Left renal pelvis (tissue), 4 donors: ENCODE results near the gene MRRF. TPM values are rescaled to one million over a fixed set of nuclear protein-coding genes. Genes with fewer than 3 reads are reported as not detected.
A peak's percentile ranks its signal among the peaks of the same experiment; 100 is the strongest.

Experiments used
- DNase-seq, 4 donors: peaks; one replicate each; pipeline ENCODE4 v3.0.0-alpha.2; 2013; ENCODE audit warnings: low read depth in 4 of 4, low spot score in 3 of 4
- polyA plus RNA-seq, 4 donors: library from polyadenylated mRNA; unstranded; fragments of 120-200 nt; gene quantifications; one replicate each; pipeline ENCODE4 v1.2.1, GENCODE V29; 2013; ENCODE audit not compliant: insufficient read length in 4 of 4

MRRF gene
- polyA plus RNA-seq, 4 donors: 21.9 to 46.3 (median 44.9) TPM

- no peak for DNase-seq
Measured at GRCh38 chr9:122227575-122227900, 37.1 kb upstream of the MRRF start.

DNA sequence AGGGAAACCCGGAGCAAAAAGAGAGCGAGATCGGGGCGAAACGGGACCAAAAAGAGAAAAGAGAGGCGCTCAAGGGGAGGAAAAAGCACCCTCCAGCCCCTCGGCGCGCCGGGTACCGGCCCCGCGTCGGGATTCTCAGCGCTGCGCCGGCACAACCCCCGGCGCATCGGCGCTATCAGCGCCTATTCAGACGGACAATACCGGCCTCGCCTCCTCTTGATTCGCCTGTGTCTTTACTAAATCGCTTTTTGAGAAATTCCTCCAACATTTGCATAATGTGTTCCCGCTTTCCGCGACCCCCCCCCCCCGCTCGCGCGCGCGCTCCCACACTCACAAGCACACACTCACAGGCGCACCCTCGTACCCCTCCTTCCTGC lies 36.5 kb upstream of the MRRF start:
- DNase-seq: no peak

DNA sequence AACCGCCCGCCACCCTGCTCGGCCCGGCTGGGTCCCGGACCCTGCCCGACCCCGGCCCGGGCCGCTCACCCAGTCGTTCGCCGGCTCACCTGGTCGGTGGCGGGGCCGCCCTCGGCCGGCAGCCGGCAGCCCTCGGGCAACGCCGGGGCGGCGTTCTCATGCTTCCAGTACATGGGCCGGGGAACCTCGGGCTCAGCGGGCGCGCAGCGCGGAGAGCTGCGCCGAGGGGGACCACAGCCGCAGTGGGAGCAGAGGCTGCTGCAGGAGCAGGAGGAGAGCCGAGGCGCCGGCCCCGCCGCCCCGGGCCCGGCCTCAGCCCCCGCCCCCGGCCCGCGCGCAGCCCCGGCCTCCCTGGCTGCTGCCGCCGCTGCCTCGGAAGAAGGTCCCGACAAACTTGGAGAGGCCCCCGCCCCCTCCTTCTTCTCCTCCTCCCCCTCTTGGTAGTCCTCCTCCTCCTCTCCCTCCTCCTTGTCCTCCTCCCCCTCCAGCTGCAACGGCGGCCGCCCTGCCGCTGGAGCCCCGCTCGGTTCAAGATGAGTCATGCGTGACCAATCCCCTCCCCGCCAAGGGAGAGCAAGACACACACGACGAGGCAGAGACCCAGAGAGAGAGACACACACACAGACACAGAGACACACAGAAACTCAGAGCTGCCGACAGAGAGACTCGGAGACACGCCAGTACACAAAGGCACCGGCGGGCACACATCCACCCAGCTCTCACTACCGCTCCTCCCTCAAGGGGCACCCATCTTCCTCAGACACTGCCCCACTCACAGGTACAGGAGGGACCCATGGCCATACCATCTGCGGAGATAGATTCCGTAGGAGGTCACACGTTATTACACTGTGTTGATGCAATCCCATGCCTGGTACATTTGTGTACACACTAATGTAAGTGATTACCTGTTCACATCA lies 35.9 kb upstream of the MRRF start, which contains the start of gene LHX6:
TSS of gene LHX6 (minus strand) at position 390 of the 917 bp plus-strand sequence. CDS start at position 173, 217 bp downstream.
- no peak for DNase-seq

GRCh38 chr9:122229485-122229837 lies 35.2 kb upstream of the MRRF start:
- DNase-seq: no peak

GRCh38 chr9:122232796-122233306 lies 31.8 kb upstream of the MRRF start:
- DNase-seq: no peak

DNA sequence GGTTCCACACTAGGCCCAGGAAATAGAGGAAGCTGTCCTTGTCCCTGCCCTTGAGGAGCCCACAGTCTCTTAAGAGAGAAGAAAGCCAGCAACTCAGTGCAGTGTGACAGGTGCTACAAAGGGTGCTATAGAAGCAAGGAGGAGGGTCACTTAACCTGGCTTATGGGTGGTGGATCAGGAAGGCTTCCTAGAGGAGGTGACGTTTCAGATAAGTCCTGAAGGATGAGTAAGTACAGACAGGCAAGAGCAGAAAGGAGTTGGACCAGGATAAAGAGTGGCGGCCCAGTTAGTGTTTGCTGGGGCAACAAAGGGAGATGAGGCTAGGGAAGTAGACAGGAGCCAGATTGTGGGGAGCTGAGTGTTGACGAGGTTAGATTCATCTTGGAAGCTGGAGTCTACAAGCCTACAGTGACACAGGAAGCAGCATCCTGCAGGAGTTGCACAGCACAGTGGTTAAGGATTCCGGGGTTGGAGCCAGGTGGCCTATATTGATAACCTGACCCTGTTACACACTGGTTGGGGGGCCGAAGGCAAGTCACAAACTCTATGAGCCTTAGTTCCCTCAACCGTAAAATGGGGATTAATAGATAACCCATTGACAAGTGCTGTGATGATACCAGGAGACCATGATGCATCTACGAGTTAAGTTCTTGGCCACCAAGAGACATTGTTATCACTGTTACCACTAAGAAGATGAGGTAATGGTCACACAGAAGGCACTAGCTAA lies 30.5 kb upstream of the MRRF start:
- DNase-seq: no peak

DNA sequence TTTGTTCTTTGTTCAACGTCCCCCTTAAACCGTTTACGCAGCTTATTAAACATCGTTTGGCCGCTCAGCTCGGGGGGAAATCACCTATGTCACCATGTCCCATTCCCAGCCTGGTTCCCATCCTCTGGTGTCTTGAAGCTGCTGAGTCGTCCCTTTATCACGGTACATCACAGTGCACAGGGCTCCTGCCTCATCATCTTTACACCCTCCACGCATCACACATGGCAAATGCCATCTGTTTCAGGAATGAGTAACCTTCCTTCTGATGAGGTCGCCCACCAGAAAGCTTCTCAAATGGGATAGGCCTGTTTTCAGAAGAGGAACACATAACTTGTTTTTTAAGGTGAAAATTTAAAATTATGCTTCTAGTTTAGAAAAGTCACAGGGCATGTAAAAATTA lies 28.0 kb upstream of the MRRF start:
- no peak for DNase-seq

DNA sequence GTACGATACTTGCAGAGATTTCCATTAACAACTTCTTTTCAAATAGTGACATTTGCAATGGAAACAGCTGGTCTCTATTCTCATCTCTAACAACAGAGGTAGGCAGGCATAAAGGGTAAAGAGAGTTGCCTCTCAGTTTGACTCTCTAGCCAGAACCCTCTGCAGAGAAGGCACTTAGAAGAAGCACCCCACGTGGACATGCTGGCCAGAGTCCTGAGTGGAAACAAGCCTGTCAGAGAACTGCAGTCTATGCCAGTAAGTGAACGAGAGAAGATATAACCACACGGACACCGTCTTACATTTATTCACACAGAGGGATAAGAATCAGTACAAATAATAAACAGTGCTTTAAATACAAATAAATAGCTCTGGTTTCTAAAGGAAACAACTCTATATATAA lies 25.0 kb upstream of the MRRF start:
- no peak for DNase-seq

DNA sequence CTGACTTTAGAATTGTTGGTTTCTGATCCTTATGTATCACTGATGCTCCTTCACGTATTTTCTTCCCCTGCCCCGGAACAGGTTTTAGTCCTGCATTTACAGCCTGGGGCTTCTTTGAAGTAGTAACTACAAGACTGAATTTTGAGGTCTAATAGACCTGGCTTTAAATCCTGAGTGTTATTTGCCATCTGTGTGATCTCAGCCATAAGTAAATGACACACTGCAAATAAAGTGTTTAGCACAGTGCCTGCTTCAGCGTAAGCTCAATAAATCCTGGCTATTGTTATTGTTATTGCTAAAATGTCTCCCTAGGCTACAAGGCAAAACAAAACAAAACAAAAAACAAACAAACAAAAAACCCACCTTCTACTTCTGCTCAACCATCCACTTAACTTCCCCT lies 20.3 kb upstream of the MRRF start:
- DNase-seq: no peak

GRCh38 chr9:122246666-122247065 lies 18.0 kb upstream of the MRRF start:
- no peak for DNase-seq

DNA sequence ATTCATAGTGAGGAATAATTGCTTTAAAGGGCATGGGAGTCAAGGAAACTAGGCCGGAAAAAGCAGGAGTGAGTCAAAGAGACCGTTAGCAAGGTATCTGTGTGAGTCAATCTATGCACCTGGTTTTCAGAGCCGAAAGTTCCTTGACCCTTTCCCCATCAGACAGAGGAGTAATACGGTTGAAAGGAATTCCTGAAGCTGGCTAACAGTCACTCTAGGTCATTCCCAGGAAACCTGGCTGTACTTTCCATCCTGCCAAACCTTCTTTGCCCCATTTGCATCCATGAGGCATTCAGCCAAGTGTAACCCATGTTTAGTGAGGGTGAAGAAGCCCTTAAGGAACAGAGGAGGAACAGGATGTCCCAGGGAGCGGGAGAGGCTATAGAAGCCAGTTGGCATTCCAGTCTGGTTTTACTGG lies 16.2 kb upstream of the MRRF start:
- DNase-seq: no peak

DNA sequence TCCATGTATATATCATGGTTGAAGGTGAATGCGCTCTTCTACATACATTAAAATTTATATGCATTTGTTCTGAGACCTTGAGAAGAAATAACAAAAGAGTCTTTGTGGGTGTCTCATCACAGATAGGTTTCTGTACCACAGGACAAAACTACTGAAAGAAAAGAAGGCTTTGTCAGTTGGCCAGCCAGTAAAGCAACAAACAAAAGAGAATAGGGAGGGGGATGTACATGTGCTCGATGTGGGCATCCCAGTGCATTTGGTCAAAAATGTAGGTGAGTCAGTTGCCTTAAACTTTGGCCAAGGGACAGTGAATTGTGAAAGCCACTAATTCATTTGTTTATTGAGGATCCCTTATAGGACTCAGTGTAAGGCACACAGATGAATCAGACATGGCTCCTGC lies 13.3 kb upstream of the MRRF start:
- DNase-seq: no peak

GRCh38 chr9:122252796-122253195 lies 11.9 kb upstream of the MRRF start:
- no peak for DNase-seq

DNA sequence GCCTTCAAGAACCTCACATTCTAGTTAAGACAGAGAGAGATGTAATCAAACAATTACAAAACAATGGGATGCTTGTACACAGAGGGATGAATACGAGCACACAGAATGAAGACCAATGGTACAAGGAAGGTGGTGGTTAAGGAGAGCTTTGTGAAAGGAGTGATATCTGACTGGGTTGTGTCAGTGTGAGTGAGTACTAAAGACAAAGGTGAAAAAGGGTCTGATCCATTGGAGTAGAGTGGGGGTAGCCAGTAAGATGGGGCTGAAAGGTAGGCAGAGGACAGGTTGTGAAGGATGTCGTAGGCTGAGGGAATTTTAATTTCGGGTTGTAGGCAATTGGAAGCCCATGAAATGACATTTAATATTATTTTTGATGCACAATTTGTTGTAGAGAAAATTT lies 9.9 kb upstream of the MRRF start:
- DNase-seq: no peak

DNA sequence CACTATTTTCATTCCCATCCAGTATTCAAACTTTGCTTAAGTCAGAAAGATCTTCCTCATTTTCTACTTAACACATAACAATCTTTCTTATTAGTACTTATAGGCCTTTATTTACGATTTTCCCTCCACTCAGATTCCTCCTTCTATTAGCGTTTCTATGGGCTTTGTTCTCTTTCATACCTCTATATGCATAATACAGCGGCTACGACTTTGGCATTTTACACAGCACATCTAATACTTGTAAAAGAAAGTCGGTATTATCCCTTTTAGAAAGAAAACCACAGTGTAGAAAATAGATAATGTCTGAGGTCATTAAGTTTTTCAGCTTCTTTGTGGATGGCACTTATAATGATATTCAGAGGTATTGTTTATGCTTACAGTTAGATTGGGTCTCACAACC lies 8.5 kb upstream of the MRRF start:
- no peak for DNase-seq

- no peak for DNase-seq
Measured at GRCh38 chr9:122258886-122259415, 5.7 kb upstream of the MRRF start.

DNA sequence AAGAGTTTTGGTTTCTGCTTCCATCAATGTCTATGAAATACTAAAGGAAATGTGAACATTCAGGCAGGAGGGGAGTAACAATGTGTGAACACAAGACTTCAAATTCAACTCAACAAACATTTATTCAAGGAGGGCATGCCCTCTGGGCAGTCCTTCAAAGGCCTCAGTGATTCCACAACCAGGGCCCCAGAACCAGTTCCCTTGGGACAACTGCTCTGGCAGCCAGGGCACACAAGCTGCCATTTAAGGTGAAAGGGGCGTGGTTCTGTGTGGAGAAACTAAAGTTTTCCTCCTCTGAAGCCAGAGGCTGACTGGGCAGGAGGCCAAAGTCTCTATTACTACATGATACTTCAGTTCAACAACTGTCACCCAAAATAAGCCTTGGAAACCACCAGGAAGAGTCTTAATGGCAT lies 3.2 kb upstream of the MRRF start:
- DNase-seq: no peak

- DNase-seq: no peak
Measured at GRCh38 chr9:122262073-122262472, 2.6 kb upstream of the MRRF start.

DNA sequence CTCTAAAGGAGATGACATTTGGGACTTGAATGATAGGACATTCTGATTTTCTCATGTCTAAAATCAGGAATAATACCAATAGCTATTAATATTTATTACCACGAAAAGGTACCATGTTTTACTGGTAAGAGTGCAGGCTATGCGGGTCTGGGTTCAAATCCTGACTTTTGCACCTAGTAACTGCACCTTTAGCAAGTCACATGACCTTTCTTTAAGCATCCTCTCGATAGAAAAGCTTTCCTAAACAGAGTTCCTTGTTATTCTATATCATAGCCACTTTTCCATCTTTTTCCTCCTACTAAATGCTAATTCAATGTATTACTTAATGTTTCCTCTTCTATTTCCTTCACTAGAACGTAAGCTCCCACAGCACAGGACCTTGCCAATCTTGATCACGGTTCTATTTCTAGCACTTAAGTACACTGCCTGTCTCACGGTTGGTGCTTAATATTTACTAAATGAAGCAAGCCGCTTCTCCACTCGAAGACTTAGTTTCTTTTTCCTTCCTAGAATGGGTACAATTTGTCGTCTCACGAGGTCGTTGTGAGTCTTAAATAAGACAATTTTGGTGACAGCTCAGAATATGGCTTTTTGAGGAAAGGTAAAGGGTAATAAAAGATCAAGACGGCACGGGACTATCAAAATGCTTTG lies 858 bp upstream of the MRRF start:
- no peak for DNase-seq

DNA sequence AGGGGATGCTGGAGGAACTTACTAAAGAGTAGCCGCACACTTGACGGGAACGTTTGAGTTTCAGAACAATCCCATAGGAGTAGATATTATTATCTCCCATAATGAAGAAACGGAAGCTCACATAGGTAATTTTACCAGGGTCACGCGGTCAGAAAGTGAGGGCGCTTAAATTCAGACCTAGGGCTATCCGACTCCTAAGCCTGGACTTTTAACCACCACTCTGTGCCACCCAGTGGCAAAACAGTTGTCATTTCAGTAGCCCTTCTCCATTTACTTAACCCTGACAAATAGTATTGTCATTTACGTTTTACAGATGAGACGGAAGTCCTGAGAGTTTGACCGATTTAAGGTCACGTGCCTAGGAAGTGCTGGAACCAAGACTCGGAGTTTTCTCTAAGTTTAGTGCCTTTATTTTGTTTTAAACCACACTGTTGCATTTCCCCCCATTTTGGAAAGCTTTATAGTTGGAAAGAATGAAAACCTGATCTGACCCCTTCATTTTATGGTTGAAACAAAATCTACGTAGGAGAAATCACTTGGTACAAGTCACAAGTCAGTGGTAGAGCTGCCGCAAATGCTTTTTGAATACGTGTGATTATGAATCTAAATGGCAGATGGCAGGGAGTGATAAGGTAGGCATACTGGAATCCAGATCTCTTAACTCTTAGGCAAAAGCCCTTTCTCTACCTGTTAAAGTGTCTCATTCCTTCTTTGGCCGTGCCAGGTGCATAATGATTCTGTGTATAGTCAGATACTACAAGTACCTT lies 650 bp downstream of the MRRF start:
- DNase-seq: peak in 1 of 4 donors; percentile 3
